ENCODE data around the gene FOS.
"Not testable (repeated sequence)": the region's sequence is repeated elsewhere in the genome, so short reads cannot be mapped to it uniquely, and the experiment has no call there.

- not testable (repeated sequence) for TF ChIP-seq CTCF (IDR thresholded peaks at IDR 0.05; ENCODE audit: poor library complexity, severe bottlenecking); EZH2 (IDR thresholded peaks at IDR 0.05; ENCODE audit: borderline replicate concordance, insufficient read depth, low read length, poor library complexity, severe bottlenecking); REST (IDR thresholded peaks at IDR 0.05; ENCODE audit: borderline replicate concordance); POLR2AphosphoS5 (IDR thresholded peaks at IDR 0.05); EP300 (conservative IDR thresholded peaks at IDR 0.05; ENCODE audit: poor library complexity, severe bottlenecking); SMC3 (conservative IDR thresholded peaks at IDR 0.05; ENCODE audit: poor library complexity)
Observed at GRCh38 chr14:75282555-75283161, 4.0 kb downstream of the FOS start.
